Neural cell (in vitro differentiated cells): ENCODE measurements around the gene APOL6. TPM values are rescaled to one million over a fixed set of nuclear protein-coding genes. Genes with fewer than 3 reads are reported as not detected.

ENCODE experiments used
- H2AFZ ChIP-seq: fragments of 200-600, 300-800 bp; sonication (generic), shearing (Covaris generic); 2 replicates; pipeline ENCODE4 v1.6.0; 2014; ENCODE audit warnings: low read depth, mild to moderate bottlenecking, antibody characterized with exemption, low read length, moderate library complexity
- H3F3A ChIP-seq: fragments of 200-600 bp; shearing (Covaris generic); 2 replicates; pipeline ENCODE4 v1.6.1; 2016; ENCODE audit warnings: mild to moderate bottlenecking, moderate library complexity, mixed read lengths, antibody characterized with exemption, low read length; ENCODE audit not compliant: insufficient read depth, poor library complexity, severe bottlenecking
- H3K27ac ChIP-seq: fragments of 200-600, 300-800 bp; sonication (generic), shearing (Covaris generic); 2 replicates; pipeline ENCODE4 v1.5.1; 2014; ENCODE audit warnings: mild to moderate bottlenecking, low read length, moderate library complexity
- H3K27me3 ChIP-seq: fragments of 300-800, 200-600 bp; sonication (generic), shearing (Covaris generic); 2 replicates; pipeline ENCODE4 v1.6.0; 2014; ENCODE audit warnings: mild to moderate bottlenecking, low read depth, low read length, moderate library complexity; ENCODE audit not compliant: insufficient read depth
- H3K36me3 ChIP-seq: fragments of 300-800, 200-600 bp; sonication (generic), shearing (Covaris generic); 2 replicates; pipeline ENCODE4 v1.5.1; 2014; ENCODE audit warnings: mild to moderate bottlenecking, antibody characterized with exemption, low read length, moderate library complexity; ENCODE audit not compliant: insufficient read depth
- H3K4me2 ChIP-seq: fragments of 300-800, 200-600 bp; sonication (generic), shearing (Covaris generic); 2 replicates; pipeline ENCODE4 v1.6.0; 2014; ENCODE audit warnings: mild to moderate bottlenecking, low read length
- H3K4me3 ChIP-seq: fragments of 300-800, 200-600 bp; sonication (generic), shearing (Covaris generic); 2 replicates; pipeline ENCODE4 v1.5.1; 2014; ENCODE audit warnings: mild to moderate bottlenecking, low read length, moderate library complexity
- H3K79me2 ChIP-seq: fragments of 200-600 bp; shearing (Covaris generic); replicated peaks from 2 replicates; pipeline ENCODE4 v1.6.0; 2014; ENCODE audit warnings: mild to moderate bottlenecking, low read length, moderate library complexity; ENCODE audit not compliant: insufficient read depth
- H3K9ac ChIP-seq: fragments of 300-800, 200-600 bp; sonication (generic), shearing (Covaris generic); 2 replicates; pipeline ENCODE4 v1.6.1; 2016; ENCODE audit warnings: mild to moderate bottlenecking, low read length, mixed read lengths
- H3K9me2 ChIP-seq: fragments of 200-600 bp; shearing (Covaris generic); 2 replicates; pipeline ENCODE4 v1.6.1; 2016; ENCODE audit warnings: mild to moderate bottlenecking, low read length, mixed read lengths; ENCODE audit not compliant: insufficient read depth
- H3K9me3 ChIP-seq: fragments of 200-600, 300-800 bp; sonication (generic), shearing (Covaris generic); 2 replicates; pipeline ENCODE4 v1.6.1; 2016; ENCODE audit warnings: mild to moderate bottlenecking, mixed run types, low read length, moderate library complexity, mixed read lengths
- H4K20me1 ChIP-seq: fragments of 200-600 bp; shearing (Covaris generic); 2 replicates; pipeline ENCODE4 v1.6.1; 2016; ENCODE audit warnings: mild to moderate bottlenecking, mixed run types; ENCODE audit not compliant: insufficient read depth
- EP300 ChIP-seq: fragments of 450-650 bp; conservative IDR thresholded peaks from 2 replicates; pipeline ENCODE4 v1.6.1; 2014; ENCODE audit warnings: antibody characterized with exemption, mild to moderate bottlenecking, moderate library complexity; ENCODE audit not compliant: poor library complexity, severe bottlenecking
- EZH2 ChIP-seq: fragments of 200-600, 300-800 bp; shearing (Covaris generic), sonication (generic); IDR thresholded peaks from 2 replicates; pipeline ENCODE4 v1.6.1; 2014; ENCODE audit warnings: antibody characterized with exemption, low read length, borderline replicate concordance, mild to moderate bottlenecking; ENCODE audit not compliant: insufficient read depth, poor library complexity, severe bottlenecking
- MXI1 ChIP-seq: fragments of 450-650 bp; conservative IDR thresholded peaks from 2 replicates; pipeline ENCODE4 v1.6.1; 2014; ENCODE audit warnings: antibody characterized with exemption, mild to moderate bottlenecking; ENCODE audit not compliant: poor library complexity, severe bottlenecking
- POLR2AphosphoS5 ChIP-seq: IDR thresholded peaks from 2 replicates; pipeline ENCODE4 v1.6.1; 2012
- RAD21 ChIP-seq: fragments of 450-650 bp; conservative IDR thresholded peaks from 2 replicates; pipeline ENCODE4 v1.6.1; 2014; ENCODE audit warnings: antibody characterized with exemption, mild to moderate bottlenecking, moderate library complexity
- SMC3 ChIP-seq: fragments of 450-650 bp; conservative IDR thresholded peaks from 2 replicates; pipeline ENCODE4 v1.6.1; 2014; ENCODE audit warnings: antibody characterized with exemption, mild to moderate bottlenecking, moderate library complexity; ENCODE audit not compliant: poor library complexity
- TAF1 ChIP-seq: IDR thresholded peaks from 2 replicates; pipeline ENCODE4 v1.6.1; 2012; ENCODE audit warnings: low read depth
- polyA plus RNA-seq: library from polyadenylated mRNA; depleted of rRNA; stranded (reverse); fragments of >200 nt; gene quantifications from 2 replicates; pipeline ENCODE4 v1.2.3, GENCODE V29; 2014
- TF ChIP-seq, protein P1 (sequence below): fragments of 450-650 bp; IDR thresholded peaks from 2 replicates; pipeline ENCODE4 v1.5.1; 2014; ENCODE audit warnings: antibody characterized with exemption, mild to moderate bottlenecking, moderate library complexity; ENCODE audit not compliant: poor library complexity, severe bottlenecking
- TF ChIP-seq, protein P2 (sequence below): IDR thresholded peaks from 2 replicates; pipeline ENCODE4 v1.6.1; 2012; ENCODE audit warnings: borderline replicate concordance

The APOL6 gene
- polyA plus RNA-seq, 1 donor from 2014 or later: not detected

DNA sequence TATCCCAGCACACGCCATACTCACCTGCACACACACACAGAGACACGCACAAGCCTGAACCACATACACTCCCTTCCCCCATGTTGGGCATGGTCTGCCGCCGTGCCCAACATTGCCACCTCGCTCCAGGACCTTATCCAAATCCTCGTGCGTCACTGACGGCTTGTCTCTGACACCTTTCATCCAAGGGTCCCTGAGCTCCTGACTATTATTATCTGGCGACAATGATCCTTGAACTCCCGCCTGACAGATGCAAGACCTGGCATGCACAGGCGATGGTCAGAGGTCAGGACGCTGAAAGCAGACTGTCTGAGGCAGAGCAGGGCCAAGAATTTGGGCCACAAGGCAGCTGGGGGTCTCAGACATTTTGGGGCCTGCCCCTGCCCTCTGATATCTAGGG lies 35.3 kb upstream of the APOL6 start:
- TF ChIP-seq, protein P1, sequence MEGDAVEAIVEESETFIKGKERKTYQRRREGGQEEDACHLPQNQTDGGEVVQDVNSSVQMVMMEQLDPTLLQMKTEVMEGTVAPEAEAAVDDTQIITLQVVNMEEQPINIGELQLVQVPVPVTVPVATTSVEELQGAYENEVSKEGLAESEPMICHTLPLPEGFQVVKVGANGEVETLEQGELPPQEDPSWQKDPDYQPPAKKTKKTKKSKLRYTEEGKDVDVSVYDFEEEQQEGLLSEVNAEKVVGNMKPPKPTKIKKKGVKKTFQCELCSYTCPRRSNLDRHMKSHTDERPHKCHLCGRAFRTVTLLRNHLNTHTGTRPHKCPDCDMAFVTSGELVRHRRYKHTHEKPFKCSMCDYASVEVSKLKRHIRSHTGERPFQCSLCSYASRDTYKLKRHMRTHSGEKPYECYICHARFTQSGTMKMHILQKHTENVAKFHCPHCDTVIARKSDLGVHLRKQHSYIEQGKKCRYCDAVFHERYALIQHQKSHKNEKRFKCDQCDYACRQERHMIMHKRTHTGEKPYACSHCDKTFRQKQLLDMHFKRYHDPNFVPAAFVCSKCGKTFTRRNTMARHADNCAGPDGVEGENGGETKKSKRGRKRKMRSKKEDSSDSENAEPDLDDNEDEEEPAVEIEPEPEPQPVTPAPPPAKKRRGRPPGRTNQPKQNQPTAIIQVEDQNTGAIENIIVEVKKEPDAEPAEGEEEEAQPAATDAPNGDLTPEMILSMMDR: no peak
- TF ChIP-seq EP300 (no peak), RAD21 (no peak), MXI1 (no peak), TAF1 (no peak), EZH2 (no peak), SMC3 (no peak), POLR2AphosphoS5 (no peak)
- TF ChIP-seq, protein P2, sequence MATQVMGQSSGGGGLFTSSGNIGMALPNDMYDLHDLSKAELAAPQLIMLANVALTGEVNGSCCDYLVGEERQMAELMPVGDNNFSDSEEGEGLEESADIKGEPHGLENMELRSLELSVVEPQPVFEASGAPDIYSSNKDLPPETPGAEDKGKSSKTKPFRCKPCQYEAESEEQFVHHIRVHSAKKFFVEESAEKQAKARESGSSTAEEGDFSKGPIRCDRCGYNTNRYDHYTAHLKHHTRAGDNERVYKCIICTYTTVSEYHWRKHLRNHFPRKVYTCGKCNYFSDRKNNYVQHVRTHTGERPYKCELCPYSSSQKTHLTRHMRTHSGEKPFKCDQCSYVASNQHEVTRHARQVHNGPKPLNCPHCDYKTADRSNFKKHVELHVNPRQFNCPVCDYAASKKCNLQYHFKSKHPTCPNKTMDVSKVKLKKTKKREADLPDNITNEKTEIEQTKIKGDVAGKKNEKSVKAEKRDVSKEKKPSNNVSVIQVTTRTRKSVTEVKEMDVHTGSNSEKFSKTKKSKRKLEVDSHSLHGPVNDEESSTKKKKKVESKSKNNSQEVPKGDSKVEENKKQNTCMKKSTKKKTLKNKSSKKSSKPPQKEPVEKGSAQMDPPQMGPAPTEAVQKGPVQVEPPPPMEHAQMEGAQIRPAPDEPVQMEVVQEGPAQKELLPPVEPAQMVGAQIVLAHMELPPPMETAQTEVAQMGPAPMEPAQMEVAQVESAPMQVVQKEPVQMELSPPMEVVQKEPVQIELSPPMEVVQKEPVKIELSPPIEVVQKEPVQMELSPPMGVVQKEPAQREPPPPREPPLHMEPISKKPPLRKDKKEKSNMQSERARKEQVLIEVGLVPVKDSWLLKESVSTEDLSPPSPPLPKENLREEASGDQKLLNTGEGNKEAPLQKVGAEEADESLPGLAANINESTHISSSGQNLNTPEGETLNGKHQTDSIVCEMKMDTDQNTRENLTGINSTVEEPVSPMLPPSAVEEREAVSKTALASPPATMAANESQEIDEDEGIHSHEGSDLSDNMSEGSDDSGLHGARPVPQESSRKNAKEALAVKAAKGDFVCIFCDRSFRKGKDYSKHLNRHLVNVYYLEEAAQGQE: no peak
- Histone ChIP-seq H3K9ac (no peak overlapping the region), H3K9me2 (no peaks in the 10 kb centered on the region), H3K4me2 (no peak overlapping the region), H3F3A (no peaks in the 10 kb centered on the region), H3K36me3 (no peaks in the 10 kb centered on the region), H2AFZ (no peak overlapping the region), H3K4me3 (no peak overlapping the region), H3K27me3 (no peaks in the 10 kb centered on the region), H4K20me1 (no peaks in the 10 kb centered on the region), H3K79me2 (no peaks in the 10 kb centered on the region), H3K27ac (no peak overlapping the region), H3K9me3 (no peaks in the 10 kb centered on the region)

DNA sequence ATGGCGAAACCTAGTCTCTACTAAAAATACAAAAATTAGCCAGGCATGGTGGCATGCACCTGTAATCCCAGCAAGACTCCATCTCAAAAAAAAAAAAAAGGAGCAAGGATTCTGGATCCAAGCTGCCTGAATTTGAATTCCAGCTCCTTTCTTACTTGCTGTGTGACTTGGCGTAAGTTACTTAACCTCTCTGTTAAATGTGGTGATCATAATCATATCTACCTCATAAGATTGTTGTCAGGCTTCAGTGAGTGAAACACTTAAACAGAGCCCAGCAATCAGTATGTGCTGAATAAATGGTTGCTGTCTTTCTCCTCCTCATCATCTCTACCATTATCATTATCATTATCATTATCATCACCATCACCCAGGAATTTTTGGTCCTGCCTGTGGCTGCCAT lies 33.8 kb upstream of the APOL6 start:
- no peaks in the 10 kb centered on the region for H3K9me3 ChIP-seq
- no peak overlapping the region for H3K27ac ChIP-seq
- H2AFZ ChIP-seq: no peak overlapping the region
- H3K4me2 ChIP-seq: no peak overlapping the region
- TF ChIP-seq, protein P1: no peak
- TF ChIP-seq RAD21 (no peak), SMC3 (no peak), TAF1 (no peak), POLR2AphosphoS5 (no peak), EP300 (no peak), EZH2 (no peak), MXI1 (no peak)
- H3K36me3 ChIP-seq: no peaks in the 10 kb centered on the region
- no peaks in the 10 kb centered on the region for H3K79me2 ChIP-seq
- no peaks in the 10 kb centered on the region for H3F3A ChIP-seq
- no peaks in the 10 kb centered on the region for H4K20me1 ChIP-seq
- no peaks in the 10 kb centered on the region for H3K9me2 ChIP-seq
- no peak overlapping the region for H3K4me3 ChIP-seq
- H3K9ac ChIP-seq: no peak overlapping the region
- H3K27me3 ChIP-seq: no peaks in the 10 kb centered on the region
